ENCODE results near the gene ATAD3B.
"Not testable (repeated sequence)": the region's sequence is repeated elsewhere in the genome, so short reads cannot be mapped to it uniquely, and the experiment has no call there.

DNA sequence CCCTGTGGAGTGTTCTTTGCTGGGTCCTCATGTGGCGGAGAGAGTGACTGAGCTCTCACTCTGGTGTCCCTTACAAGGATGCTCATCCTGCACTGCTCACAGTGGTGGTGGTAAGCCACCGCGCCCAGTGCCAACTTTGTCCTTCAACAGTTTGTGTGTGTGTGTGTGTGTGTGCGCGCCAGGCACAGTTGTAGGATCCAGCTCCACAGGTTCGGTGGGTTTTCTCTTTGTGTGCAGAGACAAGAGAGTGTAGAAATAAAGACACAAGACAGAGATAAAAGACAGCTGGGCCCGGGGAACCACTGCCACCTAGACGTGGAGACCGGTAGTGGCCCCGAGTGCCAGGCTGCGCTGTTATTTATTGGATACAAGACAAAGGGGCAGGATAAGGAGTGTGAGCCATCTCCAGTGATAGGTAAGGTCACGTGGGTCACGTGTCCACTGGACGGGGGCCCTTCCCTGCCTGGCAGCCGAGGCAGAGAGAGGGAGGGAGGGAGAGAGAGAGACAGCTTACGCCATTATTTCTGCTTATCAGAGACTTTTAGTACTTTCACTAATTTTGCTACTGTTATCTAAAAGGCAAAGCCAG is 33.3 kb downstream of the ATAD3B start:
- TF ChIP-seq, protein P1, sequence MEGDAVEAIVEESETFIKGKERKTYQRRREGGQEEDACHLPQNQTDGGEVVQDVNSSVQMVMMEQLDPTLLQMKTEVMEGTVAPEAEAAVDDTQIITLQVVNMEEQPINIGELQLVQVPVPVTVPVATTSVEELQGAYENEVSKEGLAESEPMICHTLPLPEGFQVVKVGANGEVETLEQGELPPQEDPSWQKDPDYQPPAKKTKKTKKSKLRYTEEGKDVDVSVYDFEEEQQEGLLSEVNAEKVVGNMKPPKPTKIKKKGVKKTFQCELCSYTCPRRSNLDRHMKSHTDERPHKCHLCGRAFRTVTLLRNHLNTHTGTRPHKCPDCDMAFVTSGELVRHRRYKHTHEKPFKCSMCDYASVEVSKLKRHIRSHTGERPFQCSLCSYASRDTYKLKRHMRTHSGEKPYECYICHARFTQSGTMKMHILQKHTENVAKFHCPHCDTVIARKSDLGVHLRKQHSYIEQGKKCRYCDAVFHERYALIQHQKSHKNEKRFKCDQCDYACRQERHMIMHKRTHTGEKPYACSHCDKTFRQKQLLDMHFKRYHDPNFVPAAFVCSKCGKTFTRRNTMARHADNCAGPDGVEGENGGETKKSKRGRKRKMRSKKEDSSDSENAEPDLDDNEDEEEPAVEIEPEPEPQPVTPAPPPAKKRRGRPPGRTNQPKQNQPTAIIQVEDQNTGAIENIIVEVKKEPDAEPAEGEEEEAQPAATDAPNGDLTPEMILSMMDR (conservative IDR thresholded peaks at IDR 0.05; ENCODE audit: low read depth, low read length): peak; percentile 44
- TF ChIP-seq NFE2L2 (IDR thresholded peaks at IDR 0.05; ENCODE audit: low read depth, low read length); BHLHE40 (IDR thresholded peaks at IDR 0.05; ENCODE audit: low read depth, low read length); POLR2A (IDR thresholded peaks at IDR 0.05; ENCODE audit: low read depth, low read length); CEBPB (IDR thresholded peaks at IDR 0.05; ENCODE audit: low read depth, low read length); MAFK (IDR thresholded peaks at IDR 0.05; ENCODE audit: low read depth, low read length); SMC3 (IDR thresholded peaks at IDR 0.05; ENCODE audit: low read depth, low read length); RCOR1 (IDR thresholded peaks at IDR 0.05; ENCODE audit: insufficient replicate concordance, low read length): not testable (repeated sequence)
- TF ChIP-seq USF2 (IDR thresholded peaks at IDR 0.05; ENCODE audit: low read depth, low read length): 0 out of 2 replicates have a peak, but pooled peaks have one; percentile 44
- TF ChIP-seq RAD21 (IDR thresholded peaks at IDR 0.05; ENCODE audit: low read length): peak; percentile 16; the same call in 1 of the 2 replicates
